ENCODE measurements around the gene AEN.

The AEN gene

GRCh38 chr15:88612186-88612796 lies 8.8 kb upstream of the AEN start:
- Histone ChIP-seq H3K27me3 (ENCODE audit: control insufficient read depth, insufficient read depth, low read length) (no peaks in the 10 kb centered on the region), H3K79me2 (no peaks in the 10 kb centered on the region), H3K27ac (no peak overlapping the region)

GRCh38 chr15:88613074-88613944 lies 7.8 kb upstream of the AEN start:
- no peak overlapping the region for H3K4me2 ChIP-seq (ENCODE audit: low read length)
- H3K9ac ChIP-seq: no peak overlapping the region
- no peaks in the 10 kb centered on the region for H3K27me3 ChIP-seq (ENCODE audit: control insufficient read depth, insufficient read depth, low read length)

More at GRCh38 chr15:88612186-88612796, 8.8 kb upstream of the AEN start:
- Histone ChIP-seq H3K36me3 (ENCODE audit: control insufficient read depth, insufficient read depth, low read length) (no peaks in the 10 kb centered on the region), H3K4me3 (ENCODE audit: low read depth, low read length) (no peak overlapping the region), H3K9ac (no peak overlapping the region), H3K4me2 (ENCODE audit: low read length) (no peak overlapping the region), H2AFZ (no peak overlapping the region), H3K4me1 (no peaks in the 10 kb centered on the region), H3K9me3 (ENCODE audit: control insufficient read depth, low read length) (no peaks in the 10 kb centered on the region)
- TF ChIP-seq CTCF (IDR thresholded peaks at IDR 0.05): no peak

GRCh38 chr15:88615303-88616107 lies 5.6 kb upstream of the AEN start:
- no peak overlapping the region for H3K9ac ChIP-seq
- no peaks in the 10 kb centered on the region for H3K79me2 ChIP-seq
- no peak overlapping the region for H3K4me3 ChIP-seq (ENCODE audit: low read depth, low read length)
- TF ChIP-seq CTCF (IDR thresholded peaks at IDR 0.05): no peak
- H3K27ac ChIP-seq: no peak overlapping the region
- no peaks in the 10 kb centered on the region for H3K9me3 ChIP-seq (ENCODE audit: control insufficient read depth, low read length)
- no peaks in the 10 kb centered on the region for H3K4me1 ChIP-seq
- no peak overlapping the region for H3K4me2 ChIP-seq (ENCODE audit: low read length)
- no peak overlapping the region for H2AFZ ChIP-seq
- no peaks in the 10 kb centered on the region for H3K27me3 ChIP-seq (ENCODE audit: control insufficient read depth, insufficient read depth, low read length)
- no peaks in the 10 kb centered on the region for H3K36me3 ChIP-seq (ENCODE audit: control insufficient read depth, insufficient read depth, low read length)

More at GRCh38 chr15:88613074-88613944, 7.8 kb upstream of the AEN start:
- no peak for TF ChIP-seq CTCF (IDR thresholded peaks at IDR 0.05)
- no peak overlapping the region for H3K4me3 ChIP-seq (ENCODE audit: low read depth, low read length)
- H3K9me3 ChIP-seq (ENCODE audit: control insufficient read depth, low read length): no peaks in the 10 kb centered on the region
- no peak overlapping the region for H3K27ac ChIP-seq
- H2AFZ ChIP-seq: no peak overlapping the region
- no peaks in the 10 kb centered on the region for H3K79me2 ChIP-seq
- no peaks in the 10 kb centered on the region for H3K4me1 ChIP-seq
- no peaks in the 10 kb centered on the region for H3K36me3 ChIP-seq (ENCODE audit: control insufficient read depth, insufficient read depth, low read length)

- no peak overlapping the region for H3K4me3 ChIP-seq (ENCODE audit: low read depth, low read length)
- H3K79me2 ChIP-seq: no peaks in the 10 kb centered on the region
- no peak overlapping the region for H3K9ac ChIP-seq
- H3K4me2 ChIP-seq (ENCODE audit: low read length): no peak overlapping the region
- H3K36me3 ChIP-seq (ENCODE audit: control insufficient read depth, insufficient read depth, low read length): no peaks in the 10 kb centered on the region
- TF ChIP-seq CTCF (IDR thresholded peaks at IDR 0.05): no peak
- no peaks in the 10 kb centered on the region for H3K9me3 ChIP-seq (ENCODE audit: control insufficient read depth, low read length)
- H3K4me1 ChIP-seq: no peaks in the 10 kb centered on the region
- H2AFZ ChIP-seq: no peak overlapping the region
- H3K27me3 ChIP-seq (ENCODE audit: control insufficient read depth, insufficient read depth, low read length): no peaks in the 10 kb centered on the region
- H3K27ac ChIP-seq: no peak overlapping the region
These were observed 4.9 kb upstream of the AEN start for GRCh38 chr15:88616240-88616639.

Data from parathyroid adenoma (tissue), 2 donors.